ENCODE measurements around the gene EPB41L4A. TPM values are rescaled to one million over a fixed set of nuclear protein-coding genes. Genes with fewer than 3 reads are reported as not detected.
"Not testable (repeated sequence)": the region's sequence is repeated elsewhere in the genome, so short reads cannot be mapped to it uniquely, and the experiment has no call there.

Gene EPB41L4A, protein sequence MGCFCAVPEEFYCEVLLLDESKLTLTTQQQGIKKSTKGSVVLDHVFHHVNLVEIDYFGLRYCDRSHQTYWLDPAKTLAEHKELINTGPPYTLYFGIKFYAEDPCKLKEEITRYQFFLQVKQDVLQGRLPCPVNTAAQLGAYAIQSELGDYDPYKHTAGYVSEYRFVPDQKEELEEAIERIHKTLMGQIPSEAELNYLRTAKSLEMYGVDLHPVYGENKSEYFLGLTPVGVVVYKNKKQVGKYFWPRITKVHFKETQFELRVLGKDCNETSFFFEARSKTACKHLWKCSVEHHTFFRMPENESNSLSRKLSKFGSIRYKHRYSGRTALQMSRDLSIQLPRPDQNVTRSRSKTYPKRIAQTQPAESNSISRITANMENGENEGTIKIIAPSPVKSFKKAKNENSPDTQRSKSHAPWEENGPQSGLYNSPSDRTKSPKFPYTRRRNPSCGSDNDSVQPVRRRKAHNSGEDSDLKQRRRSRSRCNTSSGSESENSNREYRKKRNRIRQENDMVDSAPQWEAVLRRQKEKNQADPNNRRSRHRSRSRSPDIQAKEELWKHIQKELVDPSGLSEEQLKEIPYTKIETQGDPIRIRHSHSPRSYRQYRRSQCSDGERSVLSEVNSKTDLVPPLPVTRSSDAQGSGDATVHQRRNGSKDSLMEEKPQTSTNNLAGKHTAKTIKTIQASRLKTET
- total RNA-seq, result 10 to 100 TPM in 4 of 9 donors, 1 to 10 TPM in 5; 6.4 to 26.3 (median 9.9) TPM
- 1 to 10 TPM; 4.2 to 7.6 (median 4.7) TPM for polyA plus RNA-seq
- long read RNA-seq, donor 1, result 0 reads
- long read RNA-seq, donor 2, result 0 reads
- long read RNA-seq, donor 3, result 0 reads
- long read RNA-seq, donor 4, partial matches to known transcripts, result 4 of 6 reads
- long read RNA-seq, donor 4, other reads (novel, unspliced or antisense), result 2 of 6 reads
- long read RNA-seq, donor 5, full-length matches to known transcripts, result 8 of 16 reads
- long read RNA-seq, donor 5, partial matches to known transcripts, result 1 of 16 reads
- long read RNA-seq, donor 5, other reads (novel, unspliced or antisense), result 7 of 16 reads
- long read RNA-seq, donor 6, partial matches to known transcripts, result 3 of 3 reads
- long read RNA-seq, donor 6, other reads (novel, unspliced or antisense), result 0 of 3 reads
- long read RNA-seq, donor 7, result 0 reads
- long read RNA-seq, donor 8, result 0 reads
- long read RNA-seq, donor 9, result 0 reads
- long read RNA-seq, donor 10, result 0 reads

DNA sequence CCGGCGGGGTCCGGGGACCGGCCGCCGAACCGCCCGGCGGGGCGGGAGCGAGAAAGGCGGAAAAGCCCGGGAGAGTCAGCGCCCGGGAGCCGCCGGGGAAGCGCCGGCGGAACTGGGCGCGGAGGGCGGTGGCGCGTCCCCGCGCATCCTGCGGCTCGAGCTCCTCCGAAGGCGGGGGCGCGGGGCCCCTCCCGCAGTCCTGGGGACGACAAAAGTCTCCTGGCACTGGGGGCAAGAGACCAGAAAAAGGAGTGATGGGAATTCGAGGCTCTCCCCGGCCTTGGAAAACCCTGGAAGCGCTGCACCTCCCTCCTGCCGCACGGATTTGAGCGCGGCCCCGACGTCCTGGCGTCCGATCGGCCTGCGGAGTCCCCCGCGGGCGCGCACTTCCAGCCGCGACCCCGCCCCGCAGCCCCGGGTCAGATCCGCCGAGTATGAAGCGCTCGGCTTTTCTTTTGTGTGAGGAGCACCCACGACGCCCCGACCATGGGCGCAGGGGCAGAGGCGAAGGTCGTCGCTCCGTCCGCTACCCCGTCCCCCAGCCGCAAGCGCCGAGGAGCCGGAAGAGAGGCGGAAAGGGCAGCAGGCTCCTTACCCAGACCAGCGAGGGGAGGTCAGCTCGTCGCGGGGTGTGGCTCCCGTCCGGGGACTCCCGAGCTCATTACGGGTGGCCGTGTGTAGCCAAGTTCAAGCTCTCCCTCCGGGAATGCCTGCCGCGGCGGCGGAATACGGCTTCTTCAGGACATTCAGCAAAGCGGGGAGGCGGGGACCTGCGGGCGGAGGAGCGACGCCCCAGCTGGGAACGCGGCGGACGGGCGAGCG lies at the start of gene EPB41L4A:
Gene EPB41L4A (minus strand): TSS at position 114 of the 822 bp plus-strand sequence. CDS start 238 bp downstream, outside the sequence.
- peak in 1 of 2 donors; percentile 37 for TF ChIP-seq POLR2A (IDR thresholded peaks at IDR 0.05)
- TF ChIP-seq, protein P1, sequence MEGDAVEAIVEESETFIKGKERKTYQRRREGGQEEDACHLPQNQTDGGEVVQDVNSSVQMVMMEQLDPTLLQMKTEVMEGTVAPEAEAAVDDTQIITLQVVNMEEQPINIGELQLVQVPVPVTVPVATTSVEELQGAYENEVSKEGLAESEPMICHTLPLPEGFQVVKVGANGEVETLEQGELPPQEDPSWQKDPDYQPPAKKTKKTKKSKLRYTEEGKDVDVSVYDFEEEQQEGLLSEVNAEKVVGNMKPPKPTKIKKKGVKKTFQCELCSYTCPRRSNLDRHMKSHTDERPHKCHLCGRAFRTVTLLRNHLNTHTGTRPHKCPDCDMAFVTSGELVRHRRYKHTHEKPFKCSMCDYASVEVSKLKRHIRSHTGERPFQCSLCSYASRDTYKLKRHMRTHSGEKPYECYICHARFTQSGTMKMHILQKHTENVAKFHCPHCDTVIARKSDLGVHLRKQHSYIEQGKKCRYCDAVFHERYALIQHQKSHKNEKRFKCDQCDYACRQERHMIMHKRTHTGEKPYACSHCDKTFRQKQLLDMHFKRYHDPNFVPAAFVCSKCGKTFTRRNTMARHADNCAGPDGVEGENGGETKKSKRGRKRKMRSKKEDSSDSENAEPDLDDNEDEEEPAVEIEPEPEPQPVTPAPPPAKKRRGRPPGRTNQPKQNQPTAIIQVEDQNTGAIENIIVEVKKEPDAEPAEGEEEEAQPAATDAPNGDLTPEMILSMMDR (IDR thresholded peaks at IDR 0.05), result no peak
- H3K27ac ChIP-seq, result peak within 1 kb of the TSS; percentile 11 to 85 (median 73)
- no peaks in the 10 kb centered on the region for H3K27me3 ChIP-seq
- intact Hi-C loops (cut with DNase I), result loop anchor here in 1 of 2 donors (10.0 kb wide), 1 partner anchor 215 kb away; no protein-coding TSS in a partner anchor
- DNase-seq, result peak; percentile 65 to 78 (median 70)
- peak within 1 kb of the TSS; percentile 46 to 80 (median 75) for H3K4me3 ChIP-seq
- peaks cover 0 to 7% of the 10 kb centered on the region in 2 donors for H3K4me1 ChIP-seq (replicated peaks in 1 of 2)
- no peaks in the 10 kb centered on the region for H3K36me3 ChIP-seq (replicated peaks in 1 of 2)
- 0 to 1% (median 1%) methylated on average over 21 to 103 of the region's 103 CpGs for WGBS, 4 donors
- H3K9me3 ChIP-seq (replicated peaks in 1 of 3), result no peaks in the 10 kb centered on the region

DNA sequence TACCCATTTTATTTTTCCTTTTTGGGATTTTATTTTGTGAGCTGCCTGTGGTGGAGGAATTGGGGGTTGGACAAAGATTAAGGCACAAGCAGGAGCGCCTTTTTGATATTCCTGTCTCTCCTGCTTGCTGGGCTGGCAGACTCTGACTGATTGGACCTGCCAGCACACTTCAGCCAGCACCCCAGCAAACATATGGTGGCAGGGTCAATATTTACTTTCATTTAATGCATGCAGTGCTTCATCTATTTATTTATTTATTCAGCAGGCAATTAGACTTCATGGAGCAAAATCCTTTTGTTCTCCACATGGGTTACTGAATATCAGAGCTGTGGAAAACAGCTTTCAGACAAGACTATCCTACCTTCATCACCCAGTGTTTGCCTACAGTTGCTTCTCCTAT lies 48.4 kb upstream of the EPB41L4A start:
- TF ChIP-seq POLR2A (IDR thresholded peaks at IDR 0.05), result no peak
- TF ChIP-seq, protein P1 (IDR thresholded peaks at IDR 0.05), result no peak
- no peak overlapping the region for H3K27ac ChIP-seq
- WGBS, 4 donors, result 85 to 96% (median 88%) methylated on average over 1 of the region's 1 CpG

DNA sequence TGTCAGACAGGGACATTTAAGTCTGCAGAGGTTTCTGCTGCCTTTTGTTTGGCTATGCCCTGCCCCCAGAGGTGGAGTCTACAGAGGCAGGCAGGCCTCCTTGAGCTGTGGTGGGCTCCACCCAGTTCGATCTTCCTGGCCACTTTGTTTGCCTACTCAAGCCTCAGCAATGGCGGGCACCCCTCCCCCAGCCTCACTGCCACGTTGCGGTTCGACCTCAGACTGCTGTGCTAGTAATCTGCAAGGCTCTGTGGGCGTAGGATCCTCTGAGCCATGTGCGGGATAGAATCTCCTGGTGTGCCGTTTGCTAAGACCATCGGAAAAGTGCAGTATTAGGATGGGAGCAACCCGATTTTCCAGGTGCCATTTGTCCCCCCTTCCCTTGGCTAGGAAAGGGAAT lies 47.2 kb upstream of the EPB41L4A start:
- H3K9me3 ChIP-seq (replicated peaks in 1 of 3); intact Hi-C loops (cut with DNase I); H3K27me3 ChIP-seq; H3K27ac ChIP-seq; H3K4me1 ChIP-seq (replicated peaks in 1 of 2); H3K36me3 ChIP-seq (replicated peaks in 1 of 2); H3K4me3 ChIP-seq; DNase-seq: not testable (repeated sequence)
- WGBS, 4 donors, result 59 to 93% (median 86%) methylated on average over 6 to 10 of the region's 10 CpGs

More for the DNA sequence above, 48.4 kb upstream of the EPB41L4A start:
- Histone ChIP-seq H3K9me3 (replicated peaks in 1 of 3) (no peaks in the 10 kb centered on the region), H3K36me3 (replicated peaks in 1 of 2) (no peaks in the 10 kb centered on the region), H3K4me1 (replicated peaks in 1 of 2) (no peaks in the 10 kb centered on the region), H3K4me3 (no peak overlapping the region), H3K27me3 (no peaks in the 10 kb centered on the region)
- no peak for DNase-seq
- intact Hi-C loops (cut with DNase I), result no loop called here

DNA sequence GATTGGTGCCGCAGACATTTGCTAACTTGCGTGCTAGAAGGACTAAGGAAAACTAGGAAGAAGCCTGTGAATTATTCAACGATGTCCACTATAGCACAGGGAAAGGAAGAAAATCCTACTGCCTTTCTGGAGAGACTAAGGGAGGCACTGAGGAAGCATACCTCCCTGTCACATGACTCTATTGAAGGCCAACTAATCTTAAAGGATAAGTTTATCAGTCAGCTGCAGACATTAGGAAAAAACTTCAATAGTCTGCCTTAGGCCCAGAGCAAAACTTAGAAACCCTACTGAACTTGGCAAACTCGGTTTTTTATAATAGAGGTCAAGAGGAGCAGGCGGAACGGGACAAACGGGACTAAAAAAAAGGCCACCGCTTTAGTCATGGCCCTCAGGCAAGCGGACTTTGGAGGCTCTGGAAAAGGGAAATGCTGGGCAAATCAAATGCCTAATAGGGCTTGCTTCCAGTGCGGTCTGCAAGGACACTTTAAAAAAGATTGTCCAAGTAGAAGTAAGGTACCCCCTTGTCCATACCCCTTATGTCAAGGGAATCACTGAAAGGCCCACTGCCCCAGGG lies 28.2 kb upstream of the EPB41L4A start:
- H3K4me1 ChIP-seq (replicated peaks in 1 of 2); DNase-seq; intact Hi-C loops (cut with DNase I); H3K27me3 ChIP-seq; H3K9me3 ChIP-seq (replicated peaks in 1 of 3); H3K4me3 ChIP-seq; H3K27ac ChIP-seq; H3K36me3 ChIP-seq (replicated peaks in 1 of 2): not testable (repeated sequence)
- 87 to 91% (median 88%) methylated on average over 10 of the region's 10 CpGs for WGBS, 4 donors

Data from adrenal gland (tissue), 19 donors.